BE2C (cell line): ENCODE results near the gene ACTRT2.

ENCODE experiments used
- DNase-seq: peaks from one replicate; pipeline ENCODE4 v3.0.0-alpha.2; 2020
- H3K27me3 ChIP-seq: fragments of 250-450 bp; sonication (Bioruptor Pico); 2 replicates; pipeline ENCODE4 v1.5.1; 2020; ENCODE audit warnings: mild to moderate bottlenecking
- H3K36me3 ChIP-seq: fragments of 250-450 bp; sonication (Bioruptor Pico); 2 replicates; pipeline ENCODE4 v1.5.1; 2020; ENCODE audit warnings: mild to moderate bottlenecking
- H3K4me1 ChIP-seq: fragments of 250-450 bp; sonication (Bioruptor Pico); 2 replicates; pipeline ENCODE4 v1.5.1; 2020
- H3K4me3 ChIP-seq: 2 replicates; pipeline ENCODE4 v1.5.1; 2011; ENCODE audit warnings: low read depth, low read length
- H3K9me3 ChIP-seq: fragments of 250-450 bp; sonication (Bioruptor Pico); 2 replicates; pipeline ENCODE4 v1.5.1; 2020
- TF ChIP-seq, protein P1 (sequence below): IDR thresholded peaks from 2 replicates; pipeline ENCODE4 v1.5.1; 2012; ENCODE audit warnings: mild to moderate bottlenecking, low read depth, low read length

Gene ACTRT2

GRCh38 chr1:3009556-3009955 is 11.7 kb upstream of the ACTRT2 start:
- H3K9me3 ChIP-seq: no peaks in the 10 kb centered on the region
- H3K4me1 ChIP-seq: no peaks in the 10 kb centered on the region
- H3K27me3 ChIP-seq: no peaks in the 10 kb centered on the region
- TF ChIP-seq, protein P1, sequence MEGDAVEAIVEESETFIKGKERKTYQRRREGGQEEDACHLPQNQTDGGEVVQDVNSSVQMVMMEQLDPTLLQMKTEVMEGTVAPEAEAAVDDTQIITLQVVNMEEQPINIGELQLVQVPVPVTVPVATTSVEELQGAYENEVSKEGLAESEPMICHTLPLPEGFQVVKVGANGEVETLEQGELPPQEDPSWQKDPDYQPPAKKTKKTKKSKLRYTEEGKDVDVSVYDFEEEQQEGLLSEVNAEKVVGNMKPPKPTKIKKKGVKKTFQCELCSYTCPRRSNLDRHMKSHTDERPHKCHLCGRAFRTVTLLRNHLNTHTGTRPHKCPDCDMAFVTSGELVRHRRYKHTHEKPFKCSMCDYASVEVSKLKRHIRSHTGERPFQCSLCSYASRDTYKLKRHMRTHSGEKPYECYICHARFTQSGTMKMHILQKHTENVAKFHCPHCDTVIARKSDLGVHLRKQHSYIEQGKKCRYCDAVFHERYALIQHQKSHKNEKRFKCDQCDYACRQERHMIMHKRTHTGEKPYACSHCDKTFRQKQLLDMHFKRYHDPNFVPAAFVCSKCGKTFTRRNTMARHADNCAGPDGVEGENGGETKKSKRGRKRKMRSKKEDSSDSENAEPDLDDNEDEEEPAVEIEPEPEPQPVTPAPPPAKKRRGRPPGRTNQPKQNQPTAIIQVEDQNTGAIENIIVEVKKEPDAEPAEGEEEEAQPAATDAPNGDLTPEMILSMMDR: no peak
- DNase-seq: no peak
- H3K4me3 ChIP-seq: no peak overlapping the region
- H3K36me3 ChIP-seq: no peaks in the 10 kb centered on the region

DNA sequence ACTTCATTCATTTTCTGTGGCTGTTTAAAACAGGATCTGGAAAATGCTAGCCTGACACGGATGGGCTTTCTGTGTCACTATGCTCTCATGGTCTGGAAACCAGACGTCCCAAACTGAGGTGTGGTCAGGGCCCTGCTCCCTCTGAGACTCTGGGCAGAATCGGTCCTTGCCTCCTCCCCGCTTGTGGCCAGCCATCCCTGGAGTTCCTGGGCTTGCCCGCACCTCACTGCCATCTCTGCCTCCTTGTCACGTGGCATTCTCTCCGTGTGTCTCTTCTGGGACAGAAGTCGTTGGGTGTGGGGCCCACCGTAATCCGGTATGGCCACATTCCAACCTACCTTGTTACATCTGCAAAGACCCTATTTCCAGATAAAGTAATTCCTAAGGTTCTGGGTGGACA is 10.1 kb upstream of the ACTRT2 start:
- TF ChIP-seq, protein P1: no peak
- H3K9me3 ChIP-seq: no peaks in the 10 kb centered on the region

GRCh38 chr1:3011631-3012455 is 9.4 kb upstream of the ACTRT2 start:
- Histone ChIP-seq H3K4me3 (no peak overlapping the region), H3K9me3 (no peaks in the 10 kb centered on the region), H3K27me3 (no peaks in the 10 kb centered on the region; the same call in 1 of the 2 replicates), H3K36me3 (no peaks in the 10 kb centered on the region), H3K4me1 (no peaks in the 10 kb centered on the region)
- no peak for DNase-seq
- TF ChIP-seq, protein P1: no peak

More for the DNA sequence above, 10.1 kb upstream of the ACTRT2 start:
- Histone ChIP-seq H3K27me3 (no peaks in the 10 kb centered on the region; the same call in 1 of the 2 replicates), H3K4me1 (no peaks in the 10 kb centered on the region), H3K4me3 (no peak overlapping the region), H3K36me3 (no peaks in the 10 kb centered on the region)
- DNase-seq: no peak

DNA sequence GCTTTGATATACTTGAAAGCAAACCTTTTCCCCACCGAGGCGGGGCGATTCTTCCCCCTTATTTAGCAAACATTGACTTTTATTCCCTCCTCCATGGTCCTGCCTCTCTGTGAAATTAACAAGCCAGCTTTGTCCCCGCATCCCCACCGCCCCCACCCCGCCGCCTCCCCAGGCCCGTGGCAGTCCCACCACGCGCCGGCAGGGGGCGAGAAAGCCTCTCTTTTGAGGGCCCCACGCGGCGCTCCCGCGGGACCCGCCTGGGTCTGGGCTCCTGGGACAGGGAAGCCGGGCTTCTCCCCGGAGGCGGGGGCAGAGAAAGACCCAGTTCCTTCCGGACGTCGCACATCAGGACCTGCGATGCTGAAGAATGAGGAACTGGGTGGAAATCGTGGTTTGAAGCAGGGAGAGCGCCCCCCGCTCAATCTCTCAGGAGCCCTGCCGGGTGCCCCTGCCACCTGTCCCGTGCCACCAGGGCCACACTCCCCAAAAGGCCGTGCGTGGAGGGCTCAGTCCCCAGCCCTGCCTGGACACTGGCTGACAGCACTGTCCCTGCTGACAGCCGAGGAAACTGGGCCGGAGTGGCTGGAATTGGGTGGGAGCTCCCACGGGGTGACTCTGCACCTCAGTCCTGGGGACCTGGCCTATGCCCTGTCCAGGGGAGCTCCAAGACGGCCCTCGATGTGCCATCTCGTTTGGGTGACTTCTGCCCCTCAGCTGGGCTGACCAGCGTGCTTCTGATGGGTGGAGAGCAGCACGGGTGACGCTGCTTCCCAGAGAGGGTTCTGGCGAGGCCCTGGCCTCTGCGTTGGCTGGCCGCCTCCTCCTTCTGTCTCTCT is 8.6 kb upstream of the ACTRT2 start:
- Histone ChIP-seq H3K4me1 (no peaks in the 10 kb centered on the region), H3K27me3 (peaks cover 4% of the 10 kb centered on the region; the same call in 1 of the 2 replicates), H3K9me3 (no peaks in the 10 kb centered on the region), H3K4me3 (no peak overlapping the region), H3K36me3 (no peaks in the 10 kb centered on the region)
- DNase-seq: peak; percentile 58
- TF ChIP-seq, protein P1: peak; percentile 35

- Histone ChIP-seq H3K4me3 (no peak overlapping the region), H3K9me3 (no peaks in the 10 kb centered on the region), H3K36me3 (no peaks in the 10 kb centered on the region), H3K4me1 (no peaks in the 10 kb centered on the region), H3K27me3 (peaks cover 7% of the 10 kb centered on the region; the same call in 1 of the 2 replicates)
- TF ChIP-seq, protein P1: no peak
- DNase-seq: no peak
Measured at GRCh38 chr1:3013371-3014049, 7.8 kb upstream of the ACTRT2 start.
